ENCODE data around the gene COPS4.
A peak's percentile ranks its signal among the peaks of the same experiment; 100 is the strongest.
"Not testable (repeated sequence)": the region's sequence is repeated elsewhere in the genome, so short reads cannot be mapped to it uniquely, and the experiment has no call there.

Gene COPS4

GRCh38 chr4:83034630-83035494, at the start of gene COPS4:
COPS4 (plus strand) TSS chr4:83035183; CDS start chr4:83035225, 42 bp downstream.
- H3K9me3 ChIP-seq (ENCODE audit: insufficient read depth, low read depth, low read length), result no peaks in the 10 kb centered on the region
- H3K27ac ChIP-seq (ENCODE audit: low read length), result no peak within 1 kb of the TSS
- H3K36me3 ChIP-seq (ENCODE audit: insufficient read depth, low read depth, low read length), result no peaks in the 10 kb centered on the region
- H3K9ac ChIP-seq (ENCODE audit: low read depth, low read length), result peak within 1 kb of the TSS; percentile 88
- H3K4me1 ChIP-seq (ENCODE audit: insufficient read depth, low read length), result peaks cover 2% of the 10 kb centered on the region; the same call in 1 of the 2 replicates
- peaks cover 4% of the 10 kb centered on the region for H3K27me3 ChIP-seq (ENCODE audit: insufficient read depth, low read length)
- peak within 1 kb of the TSS; percentile 89 for H3K4me3 ChIP-seq (ENCODE audit: low read length)

GRCh38 chr4:82987519-82987918, 47.5 kb upstream of the COPS4 start:
- H3K36me3 ChIP-seq (ENCODE audit: insufficient read depth, low read depth, low read length); H3K27me3 ChIP-seq (ENCODE audit: insufficient read depth, low read length); H3K4me3 ChIP-seq (ENCODE audit: low read length); H3K4me1 ChIP-seq (ENCODE audit: insufficient read depth, low read length); H3K9ac ChIP-seq (ENCODE audit: low read depth, low read length); H3K9me3 ChIP-seq (ENCODE audit: insufficient read depth, low read depth, low read length); H3K27ac ChIP-seq (ENCODE audit: low read length): not testable (repeated sequence)

GRCh38 chr4:82988323-82988832, 46.6 kb upstream of the COPS4 start:
- Histone ChIP-seq H3K9ac (ENCODE audit: low read depth, low read length) (no peak overlapping the region), H3K4me3 (ENCODE audit: low read length) (no peak overlapping the region), H3K4me1 (ENCODE audit: insufficient read depth, low read length) (no peaks in the 10 kb centered on the region)

GRCh38 chr4:82989575-82990429, 45.2 kb upstream of the COPS4 start:
- Histone ChIP-seq H3K36me3 (ENCODE audit: insufficient read depth, low read depth, low read length) (no peaks in the 10 kb centered on the region), H3K4me1 (ENCODE audit: insufficient read depth, low read length) (no peaks in the 10 kb centered on the region), H3K9me3 (ENCODE audit: insufficient read depth, low read depth, low read length) (no peaks in the 10 kb centered on the region), H3K4me3 (ENCODE audit: low read length) (no peak overlapping the region), H3K9ac (ENCODE audit: low read depth, low read length) (no peak overlapping the region), H3K27ac (ENCODE audit: low read length) (no peak overlapping the region), H3K27me3 (ENCODE audit: insufficient read depth, low read length) (no peaks in the 10 kb centered on the region)

More at GRCh38 chr4:82988323-82988832, 46.6 kb upstream of the COPS4 start:
- Histone ChIP-seq H3K9me3 (ENCODE audit: insufficient read depth, low read depth, low read length) (no peaks in the 10 kb centered on the region), H3K27me3 (ENCODE audit: insufficient read depth, low read length) (no peaks in the 10 kb centered on the region), H3K27ac (ENCODE audit: low read length) (no peak overlapping the region), H3K36me3 (ENCODE audit: insufficient read depth, low read depth, low read length) (no peaks in the 10 kb centered on the region)

GRCh38 chr4:82994834-82995233, 40.1 kb upstream of the COPS4 start:
- Histone ChIP-seq H3K36me3 (ENCODE audit: insufficient read depth, low read depth, low read length) (no peaks in the 10 kb centered on the region), H3K9ac (ENCODE audit: low read depth, low read length) (no peak overlapping the region), H3K4me1 (ENCODE audit: insufficient read depth, low read length) (no peaks in the 10 kb centered on the region), H3K27ac (ENCODE audit: low read length) (no peak overlapping the region), H3K27me3 (ENCODE audit: insufficient read depth, low read length) (no peaks in the 10 kb centered on the region), H3K4me3 (ENCODE audit: low read length) (no peak overlapping the region), H3K9me3 (ENCODE audit: insufficient read depth, low read depth, low read length) (no peaks in the 10 kb centered on the region)

GRCh38 chr4:82998898-82999297, 36.1 kb upstream of the COPS4 start:
- no peaks in the 10 kb centered on the region for H3K36me3 ChIP-seq (ENCODE audit: insufficient read depth, low read depth, low read length)
- H3K9ac ChIP-seq (ENCODE audit: low read depth, low read length), result no peak overlapping the region
- H3K4me3 ChIP-seq (ENCODE audit: low read length), result no peak overlapping the region
- H3K9me3 ChIP-seq (ENCODE audit: insufficient read depth, low read depth, low read length), result no peaks in the 10 kb centered on the region
- H3K27me3 ChIP-seq (ENCODE audit: insufficient read depth, low read length), result no peaks in the 10 kb centered on the region
- H3K27ac ChIP-seq (ENCODE audit: low read length), result no peak overlapping the region
- no peaks in the 10 kb centered on the region for H3K4me1 ChIP-seq (ENCODE audit: insufficient read depth, low read length)

- Histone ChIP-seq H3K9me3 (ENCODE audit: insufficient read depth, low read depth, low read length) (no peaks in the 10 kb centered on the region), H3K36me3 (ENCODE audit: insufficient read depth, low read depth, low read length) (no peaks in the 10 kb centered on the region), H3K4me3 (ENCODE audit: low read length) (no peak overlapping the region), H3K27ac (ENCODE audit: low read length) (no peak overlapping the region), H3K9ac (ENCODE audit: low read depth, low read length) (no peak overlapping the region), H3K4me1 (ENCODE audit: insufficient read depth, low read length) (no peaks in the 10 kb centered on the region), H3K27me3 (ENCODE audit: insufficient read depth, low read length) (no peaks in the 10 kb centered on the region)
Observed at GRCh38 chr4:83002329-83002728, 32.7 kb upstream of the COPS4 start.

- not testable (repeated sequence) for H3K9ac ChIP-seq (ENCODE audit: low read depth, low read length); H3K9me3 ChIP-seq (ENCODE audit: insufficient read depth, low read depth, low read length); H3K27ac ChIP-seq (ENCODE audit: low read length); H3K36me3 ChIP-seq (ENCODE audit: insufficient read depth, low read depth, low read length); H3K4me3 ChIP-seq (ENCODE audit: low read length); H3K4me1 ChIP-seq (ENCODE audit: insufficient read depth, low read length); H3K27me3 ChIP-seq (ENCODE audit: insufficient read depth, low read length)
Observed at GRCh38 chr4:83003044-83003791, 31.8 kb upstream of the COPS4 start.

- peaks cover 25% of the 10 kb centered on the region for H3K27me3 ChIP-seq (ENCODE audit: insufficient read depth, low read length)
- H3K27ac ChIP-seq (ENCODE audit: low read length), result no peak overlapping the region
- no peaks in the 10 kb centered on the region for H3K36me3 ChIP-seq (ENCODE audit: insufficient read depth, low read depth, low read length)
- peaks cover 13% of the 10 kb centered on the region; the same call in 1 of the 2 replicates for H3K4me1 ChIP-seq (ENCODE audit: insufficient read depth, low read length)
- H3K4me3 ChIP-seq (ENCODE audit: low read length), result peak overlapping the region; percentile 86
- no peaks in the 10 kb centered on the region for H3K9me3 ChIP-seq (ENCODE audit: insufficient read depth, low read depth, low read length)
- H3K9ac ChIP-seq (ENCODE audit: low read depth, low read length), result peak overlapping the region; percentile 82; the same call in 1 of the 2 replicates
Observed at GRCh38 chr4:83009529-83009928, 25.5 kb upstream of the COPS4 start.

GRCh38 chr4:83010111-83010521, 24.9 kb upstream of the COPS4 start:
- H3K9ac ChIP-seq (ENCODE audit: low read depth, low read length), result peak overlapping the region; percentile 82
- no peaks in the 10 kb centered on the region for H3K36me3 ChIP-seq (ENCODE audit: insufficient read depth, low read depth, low read length)
- no peak overlapping the region for H3K27ac ChIP-seq (ENCODE audit: low read length)
- peaks cover 25% of the 10 kb centered on the region for H3K27me3 ChIP-seq (ENCODE audit: insufficient read depth, low read length)
- H3K4me1 ChIP-seq (ENCODE audit: insufficient read depth, low read length), result peaks cover 13% of the 10 kb centered on the region; the same call in 1 of the 2 replicates
- no peaks in the 10 kb centered on the region for H3K9me3 ChIP-seq (ENCODE audit: insufficient read depth, low read depth, low read length)
- peak overlapping the region; percentile 86 for H3K4me3 ChIP-seq (ENCODE audit: low read length)
